Measurements from ENCODE around the gene ABCC11.

Gene ABCC11

GRCh38 chr16:48121276-48121675, 126.1 kb downstream of the ABCC11 start:
- TF ChIP-seq FOXP2 (optimal IDR thresholded peaks at IDR 0.05; ENCODE audit: control extremely low read depth, extremely low read length, insufficient read depth) (no peak), POLR2AphosphoS5 (IDR thresholded peaks at IDR 0.05; ENCODE audit: borderline replicate concordance, low read depth, low read length) (no peak), EZH2 (IDR thresholded peaks at IDR 0.05) (no peak)
- H3K36me3 ChIP-seq (ENCODE audit: insufficient read depth, low read length) = no peaks in the 10 kb centered on the region
- H3K27ac ChIP-seq = no peak overlapping the region
- no peak overlapping the region for H3K4me3 ChIP-seq
- no peak for DNase-seq (ENCODE audit: low read depth, low spot score)
- no peak overlapping the region for H3K9ac ChIP-seq (ENCODE audit: insufficient read length)
- H3K9me3 ChIP-seq (ENCODE audit: low read depth, low read length) = no peaks in the 10 kb centered on the region

- H3K4me3 ChIP-seq = no peak overlapping the region
- no peak overlapping the region for H3K9ac ChIP-seq (ENCODE audit: insufficient read length)
- no peak for DNase-seq (ENCODE audit: low read depth, low spot score)
- TF ChIP-seq FOXP2 (optimal IDR thresholded peaks at IDR 0.05; ENCODE audit: control extremely low read depth, extremely low read length, insufficient read depth) (no peak), POLR2AphosphoS5 (IDR thresholded peaks at IDR 0.05; ENCODE audit: borderline replicate concordance, low read depth, low read length) (no peak), EZH2 (IDR thresholded peaks at IDR 0.05) (no peak)
- H3K9me3 ChIP-seq (ENCODE audit: low read depth, low read length) = no peaks in the 10 kb centered on the region
- H3K27ac ChIP-seq = no peak overlapping the region
- no peaks in the 10 kb centered on the region for H3K36me3 ChIP-seq (ENCODE audit: insufficient read depth, low read length)
These were observed 128.5 kb downstream of the ABCC11 start for GRCh38 chr16:48118841-48119240.

DNA sequence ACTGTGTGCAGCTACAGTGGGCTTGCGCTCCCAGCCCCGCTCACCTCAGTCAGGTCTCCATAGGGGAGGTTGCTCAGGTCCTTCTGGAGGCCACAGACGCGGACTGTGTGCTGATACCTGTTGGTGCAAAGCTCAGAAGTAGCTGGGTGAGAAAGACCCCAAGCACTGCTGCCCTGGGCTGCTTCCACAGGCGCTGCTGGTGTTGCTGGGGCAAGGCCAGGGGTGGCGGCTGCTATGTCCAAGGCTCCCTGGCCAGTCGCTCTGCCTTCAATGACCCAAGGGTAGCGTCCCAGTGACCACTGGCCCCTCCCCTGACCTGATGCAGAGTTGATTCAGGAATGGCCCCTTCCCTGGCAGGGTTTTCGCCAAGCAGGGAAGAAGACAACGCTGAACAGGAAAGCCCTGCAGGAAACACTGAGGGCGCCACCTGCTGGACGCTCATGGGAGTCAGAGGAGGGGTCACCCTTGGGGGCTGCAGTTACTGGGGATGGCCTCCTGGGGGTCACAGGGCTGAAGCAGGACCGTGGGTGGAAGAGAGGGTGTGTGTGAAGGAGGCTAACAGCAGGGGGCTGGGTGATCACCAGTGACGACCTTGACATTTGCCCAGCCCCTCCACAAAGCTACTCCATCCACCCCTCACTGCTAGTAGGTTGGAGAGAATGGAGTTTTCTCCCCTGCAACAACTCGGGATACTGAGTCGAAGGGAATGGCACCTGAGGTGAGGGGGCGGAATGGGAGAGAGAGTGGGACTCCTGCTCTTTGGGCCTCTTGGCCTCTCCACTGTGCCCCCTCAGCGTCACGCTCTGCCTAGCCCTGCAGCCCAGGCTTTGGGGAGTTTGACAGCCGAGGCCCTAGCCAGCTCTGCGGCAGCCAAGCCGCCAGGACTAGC, 129.9 kb downstream of the ABCC11 start:
- H3K9me3 ChIP-seq (ENCODE audit: low read depth, low read length) = no peaks in the 10 kb centered on the region
- no peak overlapping the region for H3K4me3 ChIP-seq
- TF ChIP-seq EZH2 (IDR thresholded peaks at IDR 0.05) = no peak
- TF ChIP-seq FOXP2 (optimal IDR thresholded peaks at IDR 0.05; ENCODE audit: control extremely low read depth, extremely low read length, insufficient read depth) = no peak
- TF ChIP-seq POLR2AphosphoS5 (IDR thresholded peaks at IDR 0.05; ENCODE audit: borderline replicate concordance, low read depth, low read length) = no peak
- H3K9ac ChIP-seq (ENCODE audit: insufficient read length) = no peak overlapping the region
- no peaks in the 10 kb centered on the region for H3K36me3 ChIP-seq (ENCODE audit: insufficient read depth, low read length)
- DNase-seq (ENCODE audit: low read depth, low spot score) = no peak
- no peak overlapping the region for H3K27ac ChIP-seq
